HepG2 (cell line): ENCODE data around the gene STX2. TPM values are rescaled to one million over a fixed set of nuclear protein-coding genes. Genes with fewer than 3 reads are reported as not detected.

Source experiments
- AGO2 ChIP-seq: fragments of 200-400 bp; formaldehyde crosslinking; optimal IDR thresholded peaks from 2 replicates; pipeline ENCODE3; 2017; ENCODE audit warnings: mild to moderate bottlenecking, low read depth, low read length, moderate library complexity
- CBX5 ChIP-seq: sonication (generic); formaldehyde crosslinking; IDR thresholded peaks from 2 replicates; pipeline ENCODE4 v1.4.0; 2020; ENCODE audit warnings: missing genetic modification reagents, borderline replicate concordance
- EED ChIP-seq: sonication (generic); formaldehyde crosslinking; IDR thresholded peaks from 2 replicates; pipeline ENCODE4 v1.5.0; 2020; ENCODE audit warnings: mild to moderate bottlenecking, missing genetic modification reagents
- HDAC2 ChIP-seq: sonication (generic); formaldehyde crosslinking; IDR thresholded peaks from 2 replicates; pipeline ENCODE4 v1.4.0; 2020; ENCODE audit warnings: missing genetic modification reagents
- KDM2A ChIP-seq: sonication (generic); formaldehyde crosslinking; IDR thresholded peaks from 2 replicates; pipeline ENCODE4 v1.4.0; 2020; ENCODE audit warnings: low read depth, missing genetic modification reagents, borderline replicate concordance
- KLF9 ChIP-seq: IDR thresholded peaks from 2 replicates; pipeline ENCODE4 v1.6.1; 2016; ENCODE audit warnings: low read depth
- NR2F1 ChIP-seq, 2 experiments: fragments of 450-650 bp in 1 of 2; formaldehyde crosslinking in 1 of 2; IDR thresholded peaks; 2 replicates each; pipeline versions ENCODE4 v1.5.0 to v1.6.1; 2016 to 2020; ENCODE audit warnings: mild to moderate bottlenecking in 1 of 2, missing compliant biosample characterization in 1 of 2, missing genetic modification reagents in 1 of 2, moderate library complexity in 1 of 2
- NR2F2 ChIP-seq: IDR thresholded peaks from 2 replicates; pipeline ENCODE4 v1.6.1; 2012; ENCODE audit warnings: low read depth, inconsistent platforms, borderline replicate concordance
- PAF1 ChIP-seq: IDR thresholded peaks from 2 replicates; pipeline ENCODE4 v1.6.1; 2016; ENCODE audit warnings: missing genetic modification reagents, missing compliant biosample characterization
- POLR2G ChIP-seq: fragments of 200-400 bp; formaldehyde crosslinking; IDR thresholded peaks from 2 replicates; pipeline ENCODE4 v1.6.1; 2018; ENCODE audit warnings: mild to moderate bottlenecking, low read depth, low read length, moderate library complexity
- RAD51 ChIP-seq: fragments of 450-650 bp; IDR thresholded peaks from 2 replicates; pipeline ENCODE4 v1.6.1; 2016; ENCODE audit warnings: borderline replicate concordance
- YEATS4 ChIP-seq: sonication (generic); formaldehyde crosslinking; IDR thresholded peaks from 2 replicates; pipeline ENCODE4 v1.4.0; 2020; ENCODE audit warnings: missing genetic modification reagents, borderline replicate concordance
- YY1 ChIP-seq: IDR thresholded peaks from 2 replicates; pipeline ENCODE4 v1.6.1; 2011; ENCODE audit warnings: low read length, low read depth, moderate library complexity, mild to moderate bottlenecking; ENCODE audit not compliant: insufficient read depth, insufficient replicate concordance
- ZNF253 ChIP-seq: sonication (generic); formaldehyde crosslinking; IDR thresholded peaks from 2 replicates; pipeline ENCODE4 v1.8.0; 2022; ENCODE audit warnings: mild to moderate bottlenecking, missing genetic modification reagents, borderline replicate concordance
- ZNF326 ChIP-seq: sonication (generic); formaldehyde crosslinking; IDR thresholded peaks from 2 replicates; pipeline ENCODE4 v1.4.0; 2020; ENCODE audit warnings: missing genetic modification reagents, borderline replicate concordance
- ZNF446 ChIP-seq: sonication (generic); formaldehyde crosslinking; IDR thresholded peaks from 2 replicates; pipeline ENCODE4 v1.5.0; 2020; ENCODE audit warnings: mild to moderate bottlenecking, missing genetic modification reagents
- ZNF720 ChIP-seq: sonication (generic); formaldehyde crosslinking; IDR thresholded peaks from 2 replicates; pipeline ENCODE4 v1.4.0; 2020; ENCODE audit warnings: missing genetic modification reagents
- ZNF75D ChIP-seq: sonication (generic); formaldehyde crosslinking; IDR thresholded peaks from 2 replicates; pipeline ENCODE4 v1.8.1; 2023; ENCODE audit warnings: missing genetic modification reagents, mild to moderate bottlenecking, borderline replicate concordance
- polyA plus RNA-seq, 8 experiments: library from polyadenylated mRNA; depleted of rRNA in 3 of 8; stranded (reverse) in 7 of 8; unstranded in 1 of 8; fragments of >200 nt; fragmentation: Illumina TruSeq in 4 of 8; extraction: Trizol in 4 of 8; gene quantifications; 2 replicates each; pipeline versions ENCODE4 v1.2.1 to v1.2.3, GENCODE V29; 2011 to 2016; ENCODE audit warnings: low read depth in 4 of 8, missing spikeins in 1 of 8, mixed read lengths in 1 of 8; ENCODE audit not compliant: insufficient read depth in 1 of 8
- total RNA-seq, 5 experiments: library from RNA; depleted of rRNA; stranded (reverse); fragments of >200 nt; fragmentation: Illumina TruSeq; extraction: Trizol; gene quantifications; 2 replicates each; pipeline ENCODE4 v1.2.3, GENCODE V29; 2016; ENCODE audit warnings: low read depth in 1 of 5
- TF ChIP-seq, protein P1 (sequence below): sonication (generic); formaldehyde crosslinking; IDR thresholded peaks from 2 replicates; pipeline ENCODE4 v1.5.1; 2020; ENCODE audit warnings: missing genetic modification reagents, mild to moderate bottlenecking, borderline replicate concordance
- TF ChIP-seq, protein P2 (sequence below): fragments of 450-650 bp; IDR thresholded peaks from 2 replicates; pipeline ENCODE4 v1.6.1; 2016
- TF ChIP-seq, protein P3 (sequence below): sonication (generic); formaldehyde crosslinking; IDR thresholded peaks from 2 replicates; pipeline ENCODE4 v1.8.1; 2023; ENCODE audit warnings: missing genetic modification reagents, mild to moderate bottlenecking, borderline replicate concordance
- TF ChIP-seq, protein P4 (sequence below): IDR thresholded peaks from 2 replicates; pipeline ENCODE4 v1.4.0; 2020; ENCODE audit warnings: mild to moderate bottlenecking, missing genetic modification reagents

The STX2 gene
- total and polyA plus RNA-seq, 2 of the 13 experiments (the other 11 are each of a cell fraction or from before 2014, with no cell fraction given) = 13.4 to 25.1 TPM

DNA sequence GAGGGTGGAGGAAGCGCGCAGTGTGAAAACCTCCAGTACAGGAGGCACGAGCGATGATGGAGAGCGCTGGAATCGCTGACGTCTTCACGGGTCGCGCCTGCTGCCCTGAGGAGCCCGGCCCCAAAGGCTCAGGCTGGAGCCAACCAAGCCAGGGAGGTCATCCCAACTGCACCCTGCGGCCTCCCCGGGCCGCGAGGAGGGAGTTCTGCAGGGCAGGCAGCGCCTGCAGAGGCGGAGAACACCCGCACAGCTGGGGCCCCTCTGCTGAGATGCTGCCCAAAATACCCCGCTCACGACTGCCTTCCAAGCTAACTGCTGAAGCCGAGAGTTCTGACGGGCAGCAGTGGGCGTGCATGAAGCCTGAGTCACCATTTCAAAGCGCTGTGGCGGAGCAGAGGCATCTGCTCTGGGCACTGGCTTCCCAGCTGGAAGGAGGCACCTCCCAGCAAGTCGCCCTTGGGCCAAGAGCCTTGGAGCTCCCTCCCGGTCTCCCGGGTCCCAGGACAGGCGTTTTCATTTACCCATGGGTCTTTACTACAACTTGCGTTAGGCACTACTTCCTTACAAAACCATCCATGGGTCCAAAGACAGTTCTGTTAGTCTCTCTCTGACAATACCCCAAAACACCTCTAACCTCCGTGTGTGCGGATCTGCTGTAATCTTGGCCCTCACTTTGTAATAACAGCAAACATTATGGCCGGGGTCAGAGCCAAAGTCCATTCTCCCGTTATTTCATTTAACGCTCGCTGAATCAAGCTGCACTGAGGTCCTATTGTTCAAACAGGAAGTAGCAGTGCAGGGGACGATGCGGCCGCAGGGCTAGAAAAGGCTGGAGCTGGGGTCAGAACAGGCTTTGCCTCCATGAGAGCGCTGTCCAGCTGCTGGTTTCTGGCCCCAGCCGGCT, 62.8 kb downstream of the STX2 start (continued):
- TF ChIP-seq ZNF446 (CRISPR knock-in tag) (no peak), EED (CRISPR knock-in tag) (0 out of 2 replicates have a peak, but pooled peaks have one; percentile 52), NR2F1 (CRISPR knock-in tag; IDR thresholded peaks at IDR 0.05) (peak in 1 of 2 experiments; percentile 59; a peak in 3 of 4 replicates), ZNF326 (no peak), PAF1 (CRISPR knock-in tag) (no peak), ZNF720 (CRISPR knock-in tag) (no peak), KLF9 (CRISPR knock-in tag) (no peak), ZNF253 (CRISPR knock-in tag) (0 out of 2 replicates have a peak, but pooled peaks have one; percentile 14), ZNF75D (CRISPR knock-in tag) (no peak), CBX5 (CRISPR knock-in tag) (peak; percentile 29; the same call in 1 of the 2 replicates), RAD51 (no peak), NR2F2 (peak; percentile 53; the same call in 1 of the 2 replicates), YEATS4 (CRISPR knock-in tag) (peak; percentile 45), AGO2 (peak; percentile 76), KDM2A (peak; percentile 5; the same call in 1 of the 2 replicates), POLR2G (peak; percentile 86), YY1 (peak; percentile 43), HDAC2 (peak; percentile 66)
- TF ChIP-seq, protein P1, sequence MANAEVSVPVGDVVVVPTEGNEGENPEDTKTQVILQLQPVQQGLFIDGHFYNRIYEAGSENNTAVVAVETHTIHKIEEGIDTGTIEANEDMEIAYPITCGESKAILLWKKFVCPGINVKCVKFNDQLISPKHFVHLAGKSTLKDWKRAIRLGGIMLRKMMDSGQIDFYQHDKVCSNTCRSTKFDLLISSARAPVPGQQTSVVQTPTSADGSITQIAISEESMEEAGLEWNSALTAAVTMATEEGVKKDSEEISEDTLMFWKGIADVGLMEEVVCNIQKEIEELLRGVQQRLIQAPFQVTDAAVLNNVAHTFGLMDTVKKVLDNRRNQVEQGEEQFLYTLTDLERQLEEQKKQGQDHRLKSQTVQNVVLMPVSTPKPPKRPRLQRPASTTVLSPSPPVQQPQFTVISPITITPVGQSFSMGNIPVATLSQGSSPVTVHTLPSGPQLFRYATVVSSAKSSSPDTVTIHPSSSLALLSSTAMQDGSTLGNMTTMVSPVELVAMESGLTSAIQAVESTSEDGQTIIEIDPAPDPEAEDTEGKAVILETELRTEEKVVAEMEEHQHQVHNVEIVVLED = peak; percentile 22; the same call in 1 of the 2 replicates
- TF ChIP-seq, protein P2, sequence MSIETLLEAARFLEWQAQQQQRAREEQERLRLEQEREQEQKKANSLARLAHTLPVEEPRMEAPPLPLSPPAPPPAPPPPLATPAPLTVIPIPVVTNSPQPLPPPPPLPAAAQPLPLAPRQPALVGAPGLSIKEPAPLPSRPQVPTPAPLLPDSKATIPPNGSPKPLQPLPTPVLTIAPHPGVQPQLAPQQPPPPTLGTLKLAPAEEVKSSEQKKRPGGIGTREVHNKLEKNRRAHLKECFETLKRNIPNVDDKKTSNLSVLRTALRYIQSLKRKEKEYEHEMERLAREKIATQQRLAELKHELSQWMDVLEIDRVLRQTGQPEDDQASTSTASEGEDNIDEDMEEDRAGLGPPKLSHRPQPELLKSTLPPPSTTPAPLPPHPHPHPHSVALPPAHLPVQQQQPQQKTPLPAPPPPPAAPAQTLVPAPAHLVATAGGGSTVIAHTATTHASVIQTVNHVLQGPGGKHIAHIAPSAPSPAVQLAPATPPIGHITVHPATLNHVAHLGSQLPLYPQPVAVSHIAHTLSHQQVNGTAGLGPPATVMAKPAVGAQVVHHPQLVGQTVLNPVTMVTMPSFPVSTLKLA = no peak
- TF ChIP-seq, protein P3, sequence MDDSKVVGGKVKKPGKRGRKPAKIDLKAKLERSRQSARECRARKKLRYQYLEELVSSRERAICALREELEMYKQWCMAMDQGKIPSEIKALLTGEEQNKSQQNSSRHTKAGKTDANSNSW (CRISPR knock-in tag) = no peak
- TF ChIP-seq, protein P4, sequence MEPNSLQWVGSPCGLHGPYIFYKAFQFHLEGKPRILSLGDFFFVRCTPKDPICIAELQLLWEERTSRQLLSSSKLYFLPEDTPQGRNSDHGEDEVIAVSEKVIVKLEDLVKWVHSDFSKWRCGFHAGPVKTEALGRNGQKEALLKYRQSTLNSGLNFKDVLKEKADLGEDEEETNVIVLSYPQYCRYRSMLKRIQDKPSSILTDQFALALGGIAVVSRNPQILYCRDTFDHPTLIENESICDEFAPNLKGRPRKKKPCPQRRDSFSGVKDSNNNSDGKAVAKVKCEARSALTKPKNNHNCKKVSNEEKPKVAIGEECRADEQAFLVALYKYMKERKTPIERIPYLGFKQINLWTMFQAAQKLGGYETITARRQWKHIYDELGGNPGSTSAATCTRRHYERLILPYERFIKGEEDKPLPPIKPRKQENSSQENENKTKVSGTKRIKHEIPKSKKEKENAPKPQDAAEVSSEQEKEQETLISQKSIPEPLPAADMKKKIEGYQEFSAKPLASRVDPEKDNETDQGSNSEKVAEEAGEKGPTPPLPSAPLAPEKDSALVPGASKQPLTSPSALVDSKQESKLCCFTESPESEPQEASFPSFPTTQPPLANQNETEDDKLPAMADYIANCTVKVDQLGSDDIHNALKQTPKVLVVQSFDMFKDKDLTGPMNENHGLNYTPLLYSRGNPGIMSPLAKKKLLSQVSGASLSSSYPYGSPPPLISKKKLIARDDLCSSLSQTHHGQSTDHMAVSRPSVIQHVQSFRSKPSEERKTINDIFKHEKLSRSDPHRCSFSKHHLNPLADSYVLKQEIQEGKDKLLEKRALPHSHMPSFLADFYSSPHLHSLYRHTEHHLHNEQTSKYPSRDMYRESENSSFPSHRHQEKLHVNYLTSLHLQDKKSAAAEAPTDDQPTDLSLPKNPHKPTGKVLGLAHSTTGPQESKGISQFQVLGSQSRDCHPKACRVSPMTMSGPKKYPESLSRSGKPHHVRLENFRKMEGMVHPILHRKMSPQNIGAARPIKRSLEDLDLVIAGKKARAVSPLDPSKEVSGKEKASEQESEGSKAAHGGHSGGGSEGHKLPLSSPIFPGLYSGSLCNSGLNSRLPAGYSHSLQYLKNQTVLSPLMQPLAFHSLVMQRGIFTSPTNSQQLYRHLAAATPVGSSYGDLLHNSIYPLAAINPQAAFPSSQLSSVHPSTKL (CRISPR knock-in tag) = peak; percentile 81
